Cardiac muscle cell (in vitro differentiated cells and primary cell): ENCODE results near the gene FRY. TPM values are rescaled to one million over a fixed set of nuclear protein-coding genes. Genes with fewer than 3 reads are reported as not detected.

Experiments used
- DNase-seq, 2 donors: peaks; one replicate each; pipeline versions ENCODE4 v3.0.0 to v3.0.0-alpha.2; 2010 to 2017; ENCODE audit warnings: low read depth in 1 of 2, low spot score in 1 of 2
- H3K27ac ChIP-seq: fragments of 200-600 bp; sonication (generic); 2 replicates; pipeline ENCODE4 v1.5.1; 2016
- H3K27me3 ChIP-seq: fragments of 200-600 bp; sonication (generic); 2 replicates; pipeline ENCODE4 v1.6.0; 2016; ENCODE audit warnings: control low read depth
- H3K36me3 ChIP-seq: fragments of 200-600 bp; sonication (generic); 2 replicates; pipeline ENCODE4 v1.5.1; 2016; ENCODE audit warnings: control low read depth
- H3K4me1 ChIP-seq: fragments of 200-600 bp; sonication (generic); 2 replicates; pipeline ENCODE4 v1.8.1; 2017; ENCODE audit warnings: low read depth, mild to moderate bottlenecking, mixed run types
- H3K4me3 ChIP-seq: fragments of 200-600 bp; sonication (generic); 2 replicates; pipeline ENCODE4 v1.5.1; 2016; ENCODE audit warnings: mild to moderate bottlenecking
- H3K9me3 ChIP-seq: fragments of 200-600 bp; sonication (generic); 2 replicates; pipeline ENCODE4 v1.5.1; 2017; ENCODE audit warnings: low read depth, mild to moderate bottlenecking, control low read depth
- polyA plus RNA-seq: library from polyadenylated mRNA; unstranded; fragments of >200 nt; fragmentation: Nextera tagmentation; extraction: Ambion mirVana; gene quantifications from 2 replicates; pipeline ENCODE4 v1.2.1, GENCODE V29; 2016
- total RNA-seq: library from RNA; depleted of rRNA; stranded (reverse); fragments of >200 nt; gene quantifications from 2 replicates; pipeline ENCODE4 v1.2.3, GENCODE V29; 2016
- TF ChIP-seq, protein P1 (sequence below): IDR thresholded peaks from 2 replicates; pipeline ENCODE4 v1.5.1; 2012; ENCODE audit warnings: low read depth, mild to moderate bottlenecking, low read length

Gene FRY
- total and polyA plus RNA-seq, 2 experiments from 2014 or later = 2.4 to 13.2 TPM

DNA sequence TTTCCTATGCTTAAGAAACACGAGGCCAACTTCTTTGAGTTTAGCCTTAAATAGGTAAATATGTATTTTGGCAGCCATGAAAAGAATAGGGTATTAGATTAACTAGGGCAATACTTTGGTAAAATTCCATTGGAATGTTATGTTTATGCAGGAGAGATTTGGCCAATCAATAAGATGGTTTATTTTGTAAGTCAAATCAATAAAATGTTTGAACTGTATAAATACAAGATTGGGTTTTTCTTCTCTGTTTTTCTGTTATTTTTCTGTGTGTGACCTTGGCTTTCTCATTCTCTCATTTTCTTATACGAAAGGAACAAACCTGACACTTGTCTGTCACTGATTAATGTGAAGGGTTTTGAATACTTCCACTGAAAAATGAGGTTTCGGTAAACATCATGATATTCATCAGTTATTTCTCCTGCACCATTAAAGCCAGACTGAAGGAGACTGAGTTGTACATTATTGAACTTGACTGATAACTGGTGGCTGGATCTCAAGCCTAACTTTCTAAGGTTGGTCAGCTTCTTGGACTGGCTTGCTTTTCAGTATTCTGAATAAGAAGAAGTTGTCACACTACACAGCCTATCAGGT, 8.6 kb downstream of the FRY start:
- Histone ChIP-seq H3K4me3 (no peak overlapping the region), H3K4me1 (peaks cover 9% of the 10 kb centered on the region), H3K9me3 (no peaks in the 10 kb centered on the region), H3K36me3 (no peaks in the 10 kb centered on the region), H3K27me3 (no peaks in the 10 kb centered on the region), H3K27ac (no peak overlapping the region)
- TF ChIP-seq, protein P1, sequence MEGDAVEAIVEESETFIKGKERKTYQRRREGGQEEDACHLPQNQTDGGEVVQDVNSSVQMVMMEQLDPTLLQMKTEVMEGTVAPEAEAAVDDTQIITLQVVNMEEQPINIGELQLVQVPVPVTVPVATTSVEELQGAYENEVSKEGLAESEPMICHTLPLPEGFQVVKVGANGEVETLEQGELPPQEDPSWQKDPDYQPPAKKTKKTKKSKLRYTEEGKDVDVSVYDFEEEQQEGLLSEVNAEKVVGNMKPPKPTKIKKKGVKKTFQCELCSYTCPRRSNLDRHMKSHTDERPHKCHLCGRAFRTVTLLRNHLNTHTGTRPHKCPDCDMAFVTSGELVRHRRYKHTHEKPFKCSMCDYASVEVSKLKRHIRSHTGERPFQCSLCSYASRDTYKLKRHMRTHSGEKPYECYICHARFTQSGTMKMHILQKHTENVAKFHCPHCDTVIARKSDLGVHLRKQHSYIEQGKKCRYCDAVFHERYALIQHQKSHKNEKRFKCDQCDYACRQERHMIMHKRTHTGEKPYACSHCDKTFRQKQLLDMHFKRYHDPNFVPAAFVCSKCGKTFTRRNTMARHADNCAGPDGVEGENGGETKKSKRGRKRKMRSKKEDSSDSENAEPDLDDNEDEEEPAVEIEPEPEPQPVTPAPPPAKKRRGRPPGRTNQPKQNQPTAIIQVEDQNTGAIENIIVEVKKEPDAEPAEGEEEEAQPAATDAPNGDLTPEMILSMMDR = no peak
- no peak for DNase-seq

DNA sequence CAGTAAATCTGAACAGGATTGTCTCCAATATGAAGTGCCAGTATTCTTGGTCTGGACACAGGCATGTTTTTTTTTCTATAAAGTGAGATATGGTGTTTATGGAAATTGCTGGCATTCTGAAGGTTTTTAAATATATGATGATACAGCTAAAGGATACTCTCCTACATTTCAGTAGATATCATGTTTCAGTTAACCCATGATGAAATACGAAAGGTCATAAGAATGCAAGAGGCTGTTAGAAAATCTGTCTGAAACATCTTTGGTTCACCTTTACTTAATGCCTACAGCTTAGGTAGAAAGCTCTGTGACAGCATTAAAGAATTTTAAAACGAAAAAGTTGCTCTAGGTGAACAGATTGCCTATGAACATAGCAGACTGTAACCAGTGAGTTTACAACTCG, 9.1 kb downstream of the FRY start:
- TF ChIP-seq, protein P1 = no peak
- no peaks in the 10 kb centered on the region for H3K9me3 ChIP-seq
- DNase-seq = no peak
- H3K4me3 ChIP-seq = no peak overlapping the region
- H3K27me3 ChIP-seq = no peaks in the 10 kb centered on the region
- no peak overlapping the region for H3K27ac ChIP-seq
- H3K36me3 ChIP-seq = no peaks in the 10 kb centered on the region
- peaks cover 4% of the 10 kb centered on the region for H3K4me1 ChIP-seq

DNA sequence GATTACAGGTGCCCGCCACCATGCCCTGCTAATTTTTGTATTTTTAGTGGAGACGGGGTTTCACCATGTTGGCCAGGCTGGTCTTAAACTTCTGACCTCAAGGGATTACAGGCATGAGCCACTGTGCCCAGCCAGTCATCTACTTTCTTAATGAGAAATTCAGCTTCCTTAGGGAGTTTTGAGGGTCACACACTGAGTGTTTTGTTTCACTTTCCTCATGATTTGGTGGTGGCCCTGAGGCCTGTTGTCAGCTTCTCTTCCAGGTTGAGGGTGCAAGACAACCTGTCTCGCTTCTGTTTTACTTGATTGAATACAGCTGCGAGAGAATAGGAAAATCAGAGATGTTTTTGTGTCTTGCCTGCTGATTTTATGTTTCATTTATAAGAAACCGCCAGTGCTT, 9.9 kb downstream of the FRY start:
- Histone ChIP-seq H3K36me3 (no peaks in the 10 kb centered on the region), H3K4me3 (no peak overlapping the region), H3K9me3 (no peaks in the 10 kb centered on the region), H3K27me3 (no peaks in the 10 kb centered on the region), H3K4me1 (peaks cover 4% of the 10 kb centered on the region), H3K27ac (no peak overlapping the region)
- no peak for DNase-seq
- TF ChIP-seq, protein P1 = no peak

DNA sequence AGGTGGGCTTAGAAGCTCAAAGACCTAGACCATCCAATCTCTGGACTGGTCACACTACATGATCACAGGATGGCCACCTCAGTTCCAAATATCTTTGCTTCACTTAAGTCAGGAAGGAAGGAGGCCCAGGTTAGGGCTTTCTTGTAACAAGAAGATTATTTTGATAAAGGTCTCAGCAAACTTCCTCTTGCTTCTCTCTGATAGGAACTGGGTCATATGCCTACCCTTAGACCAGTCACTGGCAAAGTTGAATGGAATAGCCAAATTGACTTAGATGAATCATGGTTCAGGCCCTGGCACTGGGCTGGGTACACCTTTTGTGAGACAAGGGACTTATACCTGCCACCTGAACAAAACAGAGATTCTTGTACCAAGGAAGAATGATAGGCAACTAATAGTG, 11.0 kb downstream of the FRY start:
- H3K4me3 ChIP-seq = no peak overlapping the region
- H3K27me3 ChIP-seq = no peaks in the 10 kb centered on the region

DNA sequence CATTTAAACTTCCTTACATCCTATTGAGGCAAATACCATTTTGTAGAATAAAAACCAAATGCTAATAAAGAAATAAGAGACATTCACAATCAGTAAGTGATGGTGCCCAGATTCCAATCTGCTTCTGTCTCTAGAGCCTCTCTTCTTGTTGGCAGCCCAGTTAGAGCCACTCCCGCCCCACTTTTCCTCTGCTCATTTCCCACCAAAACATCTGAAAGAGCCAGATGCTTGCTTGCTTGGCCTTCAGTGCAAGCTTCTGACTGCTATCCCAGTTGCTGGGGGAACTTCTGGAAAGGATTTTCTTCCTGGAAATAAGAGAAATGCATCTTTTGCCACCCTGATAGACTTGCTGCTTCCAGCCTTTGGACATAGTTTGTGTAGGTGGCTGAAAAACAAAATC, 12.9 kb downstream of the FRY start:
- TF ChIP-seq, protein P1 = no peak
- Histone ChIP-seq H3K9me3 (no peaks in the 10 kb centered on the region), H3K27ac (no peak overlapping the region), H3K4me3 (no peak overlapping the region), H3K36me3 (no peaks in the 10 kb centered on the region), H3K27me3 (no peaks in the 10 kb centered on the region), H3K4me1 (peaks cover 6% of the 10 kb centered on the region)
- no peak for DNase-seq

More for the DNA sequence above, 11.0 kb downstream of the FRY start:
- TF ChIP-seq, protein P1 = no peak
- H3K27ac ChIP-seq = no peak overlapping the region
- H3K36me3 ChIP-seq = no peaks in the 10 kb centered on the region
- peaks cover 6% of the 10 kb centered on the region for H3K4me1 ChIP-seq
- DNase-seq = no peak
- no peaks in the 10 kb centered on the region for H3K9me3 ChIP-seq
